ENCODE data around the gene DOCK2.

- TF ChIP-seq, protein P1, sequence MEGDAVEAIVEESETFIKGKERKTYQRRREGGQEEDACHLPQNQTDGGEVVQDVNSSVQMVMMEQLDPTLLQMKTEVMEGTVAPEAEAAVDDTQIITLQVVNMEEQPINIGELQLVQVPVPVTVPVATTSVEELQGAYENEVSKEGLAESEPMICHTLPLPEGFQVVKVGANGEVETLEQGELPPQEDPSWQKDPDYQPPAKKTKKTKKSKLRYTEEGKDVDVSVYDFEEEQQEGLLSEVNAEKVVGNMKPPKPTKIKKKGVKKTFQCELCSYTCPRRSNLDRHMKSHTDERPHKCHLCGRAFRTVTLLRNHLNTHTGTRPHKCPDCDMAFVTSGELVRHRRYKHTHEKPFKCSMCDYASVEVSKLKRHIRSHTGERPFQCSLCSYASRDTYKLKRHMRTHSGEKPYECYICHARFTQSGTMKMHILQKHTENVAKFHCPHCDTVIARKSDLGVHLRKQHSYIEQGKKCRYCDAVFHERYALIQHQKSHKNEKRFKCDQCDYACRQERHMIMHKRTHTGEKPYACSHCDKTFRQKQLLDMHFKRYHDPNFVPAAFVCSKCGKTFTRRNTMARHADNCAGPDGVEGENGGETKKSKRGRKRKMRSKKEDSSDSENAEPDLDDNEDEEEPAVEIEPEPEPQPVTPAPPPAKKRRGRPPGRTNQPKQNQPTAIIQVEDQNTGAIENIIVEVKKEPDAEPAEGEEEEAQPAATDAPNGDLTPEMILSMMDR (IDR thresholded peaks at IDR 0.05; ENCODE audit: low read depth, low read length, poor library complexity, severe bottlenecking): no peak
- no peak for TF ChIP-seq EZH2phosphoT487 (IDR thresholded peaks at IDR 0.05; ENCODE audit: borderline replicate concordance, low read length)
Measured at GRCh38 chr5:169909945-169910344, 272.9 kb downstream of the DOCK2 start.

All from DOHH2 (cell line).